Astrocyte (in vitro differentiated cells and primary cell): ENCODE results near the gene AGPAT1. TPM values are rescaled to one million over a fixed set of nuclear protein-coding genes. Genes with fewer than 3 reads are reported as not detected.

Source experiments
- DNase-seq: peaks from one replicate; pipeline ENCODE4 v3.0.0-alpha.2; 2010; ENCODE audit warnings: low read depth
- FAIRE-seq: peaks from 2 replicates; lab custom pipeline; 2011; peaks lifted over from hg19 to GRCh38; lab: Jason Lieb, UNC
- H2AFZ ChIP-seq: 2 replicates; pipeline ENCODE4 v1.6.0; 2012; ENCODE audit warnings: low read depth, low read length, inconsistent platforms
- H3K27ac ChIP-seq: 2 replicates; pipeline ENCODE4 v1.5.1; 2011; ENCODE audit warnings: low read depth, low read length, inconsistent platforms
- H3K27me3 ChIP-seq: 2 replicates; pipeline ENCODE4 v1.6.0; 2011; ENCODE audit warnings: low read length, inconsistent platforms; ENCODE audit not compliant: insufficient read depth
- H3K36me3 ChIP-seq: 2 replicates; pipeline ENCODE4 v1.5.1; 2011; ENCODE audit warnings: low read length, inconsistent platforms; ENCODE audit not compliant: insufficient read depth
- H3K4me1 ChIP-seq: 2 replicates; pipeline ENCODE4 v1.5.1; 2011; ENCODE audit warnings: low read length, inconsistent platforms; ENCODE audit not compliant: insufficient read depth
- H3K4me2 ChIP-seq: 2 replicates; pipeline ENCODE4 v1.6.0; 2012; ENCODE audit warnings: low read length, inconsistent platforms
- H3K4me3 ChIP-seq: 2 replicates; pipeline ENCODE4 v1.5.1; 2011; ENCODE audit warnings: low read depth, mild to moderate bottlenecking, low read length, inconsistent platforms; ENCODE audit not compliant: insufficient read depth
- H3K79me2 ChIP-seq: 2 replicates; pipeline ENCODE4 v1.6.0; 2012; ENCODE audit warnings: mild to moderate bottlenecking, low read length, inconsistent platforms; ENCODE audit not compliant: insufficient read depth
- H3K9ac ChIP-seq: 2 replicates; pipeline ENCODE4 v1.6.0; 2012; ENCODE audit warnings: mild to moderate bottlenecking, low read length, inconsistent platforms
- H3K9me3 ChIP-seq: 2 replicates; pipeline ENCODE4 v1.5.1; 2012; ENCODE audit warnings: low read depth, mild to moderate bottlenecking, low read length, inconsistent platforms; ENCODE audit not compliant: insufficient read depth
- H4K20me1 ChIP-seq: 2 replicates; pipeline ENCODE4 v1.6.0; 2012; ENCODE audit warnings: low read length, inconsistent platforms; ENCODE audit not compliant: insufficient read depth
- H3K27ac Mint-ChIP-seq: one replicate; pipeline ENCODE4 v1.8.0; 2021; ENCODE audit warnings: mild to moderate bottlenecking, mixed read lengths; ENCODE audit not compliant: unreplicated experiment
- H3K27me3 Mint-ChIP-seq: one replicate; pipeline ENCODE4 v1.8.0; 2021; ENCODE audit warnings: low read depth, mixed read lengths; ENCODE audit not compliant: unreplicated experiment
- H3K36me3 Mint-ChIP-seq: one replicate; pipeline ENCODE4 v1.8.0; 2021; ENCODE audit warnings: low read depth, mixed read lengths; ENCODE audit not compliant: unreplicated experiment
- H3K4me1 Mint-ChIP-seq: one replicate; pipeline ENCODE4 v1.8.0; 2021; ENCODE audit warnings: low read depth, mixed read lengths; ENCODE audit not compliant: unreplicated experiment
- H3K4me3 Mint-ChIP-seq: one replicate; pipeline ENCODE4 v1.8.0; 2021; ENCODE audit warnings: mild to moderate bottlenecking, moderate library complexity, mixed read lengths; ENCODE audit not compliant: unreplicated experiment
- H3K9me3 Mint-ChIP-seq: one replicate; pipeline ENCODE4 v1.8.0; 2021; ENCODE audit warnings: mild to moderate bottlenecking, mixed read lengths; ENCODE audit not compliant: unreplicated experiment
- EZH2 ChIP-seq: IDR thresholded peaks from 2 replicates; pipeline ENCODE4 v1.6.1; 2012; ENCODE audit warnings: mild to moderate bottlenecking, low read length, inconsistent platforms; ENCODE audit not compliant: insufficient read depth
- total RNA-seq: library from RNA; stranded (reverse); gene quantifications from 2 replicates; pipeline ENCODE4 v1.2.1, GENCODE V29; 2021
- TF ChIP-seq, protein P1 (sequence below): IDR thresholded peaks from 2 replicates; pipeline ENCODE4 v1.5.1; 2011; ENCODE audit warnings: low read depth, mild to moderate bottlenecking, inconsistent platforms, low read length, moderate library complexity; ENCODE audit not compliant: insufficient read depth

AGPAT1 gene
- total RNA-seq, 1 donor from 2014 or later = 94.8 TPM

DNA sequence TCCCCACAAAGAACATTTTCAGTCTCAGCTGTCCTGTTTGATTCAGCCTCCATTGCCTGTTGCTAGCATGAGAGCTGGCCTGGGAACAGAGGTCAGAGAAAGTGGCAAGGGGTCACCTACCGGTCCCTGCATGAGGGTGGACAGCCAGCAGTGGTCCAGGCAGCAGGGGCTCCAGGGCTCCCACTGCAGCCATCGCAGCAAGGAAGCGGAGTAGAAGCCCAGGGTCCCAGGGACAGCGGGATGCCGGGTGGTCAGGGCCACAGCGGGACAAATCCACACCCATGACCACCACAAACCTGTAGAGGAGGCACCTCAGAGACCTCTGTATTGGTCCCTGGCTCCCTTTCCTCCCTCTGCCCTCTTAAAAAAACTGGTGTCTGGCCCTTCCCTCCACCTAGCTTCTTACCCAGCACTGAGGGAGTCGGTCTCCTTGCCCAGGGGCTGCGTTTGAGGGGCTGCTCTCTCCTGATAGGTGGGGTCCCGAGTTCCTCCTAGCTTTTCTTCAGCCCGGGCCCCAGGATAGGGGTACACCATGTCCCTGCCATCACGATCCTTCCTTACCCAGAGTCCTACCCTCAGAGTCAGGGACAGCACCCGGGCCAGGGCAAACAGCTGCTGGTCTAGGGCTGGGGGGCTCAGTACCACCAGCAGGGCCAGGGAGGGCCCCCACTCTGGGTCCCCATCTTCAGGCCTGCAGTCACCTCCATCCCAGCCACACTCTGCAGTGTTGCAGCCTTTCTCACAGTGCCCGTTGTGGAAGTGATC lies 25.0 kb upstream of the AGPAT1 start:
- Histone ChIP-seq H3K4me3 (no peak overlapping the region), H3K9ac (no peak overlapping the region), H3K9me3 (no peaks in the 10 kb centered on the region), H4K20me1 (no peaks in the 10 kb centered on the region), H3K27me3 (no peaks in the 10 kb centered on the region), H2AFZ (no peak overlapping the region), H3K27ac (no peak overlapping the region), H3K36me3 (no peaks in the 10 kb centered on the region), H3K79me2 (no peaks in the 10 kb centered on the region), H3K4me2 (no peak overlapping the region), H3K4me1 (peaks cover 10% of the 10 kb centered on the region)
- Mint-ChIP-seq H3K4me3 (no peak overlapping the region), H3K4me1 (peaks cover 5% of the 10 kb centered on the region), H3K36me3 (peaks cover 3% of the 10 kb centered on the region), H3K9me3 (no peaks in the 10 kb centered on the region), H3K27ac (no peak overlapping the region), H3K27me3 (peaks cover 22% of the 10 kb centered on the region)
- no peak for FAIRE-seq
- DNase-seq = no peak
- TF ChIP-seq, protein P1, sequence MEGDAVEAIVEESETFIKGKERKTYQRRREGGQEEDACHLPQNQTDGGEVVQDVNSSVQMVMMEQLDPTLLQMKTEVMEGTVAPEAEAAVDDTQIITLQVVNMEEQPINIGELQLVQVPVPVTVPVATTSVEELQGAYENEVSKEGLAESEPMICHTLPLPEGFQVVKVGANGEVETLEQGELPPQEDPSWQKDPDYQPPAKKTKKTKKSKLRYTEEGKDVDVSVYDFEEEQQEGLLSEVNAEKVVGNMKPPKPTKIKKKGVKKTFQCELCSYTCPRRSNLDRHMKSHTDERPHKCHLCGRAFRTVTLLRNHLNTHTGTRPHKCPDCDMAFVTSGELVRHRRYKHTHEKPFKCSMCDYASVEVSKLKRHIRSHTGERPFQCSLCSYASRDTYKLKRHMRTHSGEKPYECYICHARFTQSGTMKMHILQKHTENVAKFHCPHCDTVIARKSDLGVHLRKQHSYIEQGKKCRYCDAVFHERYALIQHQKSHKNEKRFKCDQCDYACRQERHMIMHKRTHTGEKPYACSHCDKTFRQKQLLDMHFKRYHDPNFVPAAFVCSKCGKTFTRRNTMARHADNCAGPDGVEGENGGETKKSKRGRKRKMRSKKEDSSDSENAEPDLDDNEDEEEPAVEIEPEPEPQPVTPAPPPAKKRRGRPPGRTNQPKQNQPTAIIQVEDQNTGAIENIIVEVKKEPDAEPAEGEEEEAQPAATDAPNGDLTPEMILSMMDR = no peak
- no peak for TF ChIP-seq EZH2

DNA sequence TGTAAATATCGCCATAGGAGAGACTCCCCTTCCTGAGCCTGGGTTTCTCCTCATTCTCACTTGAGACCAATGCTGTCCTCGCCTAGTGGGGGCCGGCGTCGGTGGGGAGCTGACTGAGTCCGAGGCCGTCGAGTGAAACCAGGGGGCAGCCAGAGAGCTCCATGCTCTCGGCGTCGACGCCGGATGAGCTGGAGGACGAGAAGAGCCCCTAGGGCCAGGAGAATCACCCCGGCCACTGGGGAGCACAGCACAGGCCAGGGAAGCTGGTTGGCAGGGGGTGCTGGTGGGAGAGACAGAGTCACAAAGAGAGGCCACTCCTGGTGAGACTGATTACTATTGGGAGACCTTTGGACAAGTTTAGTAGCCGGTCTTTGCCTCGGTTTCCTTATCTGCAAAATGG lies 23.0 kb upstream of the AGPAT1 start:
- no peak overlapping the region for H3K27ac Mint-ChIP-seq

More for the DNA sequence above, 23.0 kb upstream of the AGPAT1 start:
- H3K27me3 ChIP-seq = no peaks in the 10 kb centered on the region
- no peak overlapping the region for H2AFZ ChIP-seq
- H3K9me3 ChIP-seq = no peaks in the 10 kb centered on the region
- DNase-seq = no peak
- H3K9me3 Mint-ChIP-seq = no peaks in the 10 kb centered on the region
- no peak overlapping the region for H3K4me3 ChIP-seq
- H3K9ac ChIP-seq = no peak overlapping the region
- no peak overlapping the region for H3K27ac ChIP-seq
- peaks cover 15% of the 10 kb centered on the region for H3K4me1 ChIP-seq
- FAIRE-seq = no peak
- H3K36me3 Mint-ChIP-seq = no peaks in the 10 kb centered on the region
- no peaks in the 10 kb centered on the region for H4K20me1 ChIP-seq
- H3K4me1 Mint-ChIP-seq = peaks cover 10% of the 10 kb centered on the region
- H3K36me3 ChIP-seq = no peaks in the 10 kb centered on the region
- H3K4me3 Mint-ChIP-seq = no peak overlapping the region
- H3K79me2 ChIP-seq = no peaks in the 10 kb centered on the region
- TF ChIP-seq, protein P1 = no peak
- no peak for TF ChIP-seq EZH2
- H3K4me2 ChIP-seq = no peak overlapping the region
- peaks cover 10% of the 10 kb centered on the region for H3K27me3 Mint-ChIP-seq
